Coronary artery (tissue), 2 donors: ENCODE data around the gene STK16.

Experiments
- DNase-seq: peaks from one replicate; pipeline ENCODE4 v3.0.0-alpha.2; 2017; ENCODE audit warnings: low spot score
- H3K27ac ChIP-seq, 2 donors: fragments of 200-600 bp; sonication (generic); one replicate each; pipeline ENCODE4 v1.5.1; 2016 to 2019
- H3K4me3 ChIP-seq: fragments of 200-600 bp; sonication (generic); 2 replicates; pipeline ENCODE4 v1.5.1; 2016; ENCODE audit warnings: mild to moderate bottlenecking, moderate library complexity
- CTCF ChIP-seq: fragments of 200-600 bp; sonication (generic); IDR thresholded peaks from one replicate; pipeline ENCODE4 v1.5.1; 2019; ENCODE audit warnings: antibody characterized with exemption

Gene STK16

GRCh38 chr2:219297766-219298456 lies 52.6 kb downstream of the STK16 start:
- Histone ChIP-seq H3K4me3 (no peak overlapping the region), H3K27ac (no peak overlapping the region)
- no peak for TF ChIP-seq CTCF
- no peak for DNase-seq

- Histone ChIP-seq H3K4me3 (no peak overlapping the region), H3K27ac (no peak overlapping the region)
- TF ChIP-seq CTCF: peak; percentile 99
- no peak for DNase-seq
Observed at GRCh38 chr2:219298759-219299371, 53.6 kb downstream of the STK16 start.

GRCh38 chr2:219299372-219299760 lies 54.1 kb downstream of the STK16 start:
- no peak for TF ChIP-seq CTCF
- DNase-seq: no peak

More at GRCh38 chr2:219299372-219299760, 54.1 kb downstream of the STK16 start:
- H3K4me3 ChIP-seq: no peak overlapping the region
- no peak overlapping the region for H3K27ac ChIP-seq
